ENCODE data around the gene SLC2A6. TPM values are rescaled to one million over a fixed set of nuclear protein-coding genes. Genes with fewer than 3 reads are reported as not detected.

Gene SLC2A6
- total RNA-seq, 1 experiment from 2014 or later = 10.7 TPM

GRCh38 chr9:133490201-133490681, 11.3 kb upstream of the SLC2A6 start:
- H3K4me1 ChIP-seq (ENCODE audit: control insufficient read depth in 1 of 2, insufficient read depth in 2 of 2, low read length in 2 of 2) = peaks cover 8 to 14% of the 10 kb centered on the region in 2 experiments; a peak in 3 of 4 replicates
- CTCF ChIA-PET = interaction anchor here (0.6 kb wide), 1 partner anchor 161 kb away, joined by 3 read pairs; no protein-coding TSS in a partner anchor
- no peaks in the 10 kb centered on the region for H3K36me3 ChIP-seq (ENCODE audit: control insufficient read depth in 1 of 2, insufficient read depth in 2 of 2, low read length in 2 of 2)
- no peak overlapping the region for H2AFZ ChIP-seq (ENCODE audit: low read depth, low read length, poor library complexity, severe bottlenecking)
- H3K79me2 ChIP-seq (ENCODE audit: insufficient read depth, low read length) = no peaks in the 10 kb centered on the region
- no TSS peak for BruUV-seq (replicated peaks)
- no peaks in the 10 kb centered on the region for H3K9me3 ChIP-seq (ENCODE audit: control insufficient read depth in 1 of 2, insufficient read depth in 1 of 2, low read depth in 1 of 2, low read length in 2 of 2)
- no peaks in the 10 kb centered on the region for H3K9me2 ChIP-seq (ENCODE audit: insufficient read depth)
- H4K20me1 ChIP-seq (ENCODE audit: insufficient read depth) = no peaks in the 10 kb centered on the region
- intact Hi-C loops (cut with micrococcal nuclease) = no loop called here
- ATAC-seq (no peak), DNase-seq (ENCODE audit: low read depth, low spot score) (no peak)
- TF ChIP-seq JUND (IDR thresholded peaks at IDR 0.05) (no peak), RAD21 (IDR thresholded peaks at IDR 0.05; ENCODE audit: low read depth) (peak; percentile 11; the same call in 1 of the 2 replicates)
- no peak overlapping the region for H3K4me3 ChIP-seq (replicated peaks in 1 of 2; ENCODE audit: low read depth in 1 of 2, low read length in 2 of 2)
- H3K9ac ChIP-seq (ENCODE audit: low read length) = no peak overlapping the region
- no peaks in the 10 kb centered on the region for H3K27me3 ChIP-seq (ENCODE audit: insufficient read depth, low read length)
- H3K4me2 ChIP-seq (ENCODE audit: low read length) = no peak overlapping the region
- no peak overlapping the region for H3K27ac ChIP-seq (ENCODE audit: low read depth, low read length)
- POLR2A ChIA-PET = no interaction called here
- RAD21 ChIA-PET (ENCODE audit: low non-redundant PET in 1 of 2, low total read pairs in 2 of 2, uncharacterized antibody in 2 of 2, unreplicated experiment in 2 of 2) = interaction anchor here in 1 of 2 experiments (0.6 kb wide), 1 partner anchor 20 kb away, joined by 3 read pairs; no protein-coding TSS in a partner anchor

- intact Hi-C loops (cut with micrococcal nuclease) = loop anchor here (5.0 kb wide), 2 partner anchors 132 to 152 kb away; partner anchors contain the start of genes SURF1, SURF2 and SURF6
- H3K36me3 ChIP-seq (ENCODE audit: control insufficient read depth in 1 of 2, insufficient read depth in 2 of 2, low read length in 2 of 2) = no peaks in the 10 kb centered on the region
- H3K9me3 ChIP-seq (ENCODE audit: control insufficient read depth in 1 of 2, insufficient read depth in 1 of 2, low read depth in 1 of 2, low read length in 2 of 2) = no peaks in the 10 kb centered on the region
- no peaks in the 10 kb centered on the region for H3K79me2 ChIP-seq (ENCODE audit: insufficient read depth, low read length)
- no peaks in the 10 kb centered on the region for H4K20me1 ChIP-seq (ENCODE audit: insufficient read depth)
- no peak overlapping the region for H3K27ac ChIP-seq (ENCODE audit: low read depth, low read length)
- H3K9me2 ChIP-seq (ENCODE audit: insufficient read depth) = no peaks in the 10 kb centered on the region
- CTCF ChIA-PET = no interaction called here
- BruUV-seq (replicated peaks) = no TSS peak
- peaks cover 15 to 21% of the 10 kb centered on the region in 2 experiments; a peak in 3 of 4 replicates for H3K4me1 ChIP-seq (ENCODE audit: control insufficient read depth in 1 of 2, insufficient read depth in 2 of 2, low read length in 2 of 2)
- H3K4me2 ChIP-seq (ENCODE audit: low read length) = no peak overlapping the region
- no peak overlapping the region for H3K9ac ChIP-seq (ENCODE audit: low read length)
- POLR2A ChIA-PET = no interaction called here
- no peaks in the 10 kb centered on the region for H3K27me3 ChIP-seq (ENCODE audit: insufficient read depth, low read length)
- H2AFZ ChIP-seq (ENCODE audit: low read depth, low read length, poor library complexity, severe bottlenecking) = no peak overlapping the region
- DNase-seq (ENCODE audit: low read depth, low spot score) = no peak
- no peak for ATAC-seq
- RAD21 ChIA-PET (ENCODE audit: low non-redundant PET in 1 of 2, low total read pairs in 2 of 2, uncharacterized antibody in 2 of 2, unreplicated experiment in 2 of 2) = no interaction called here
- H3K4me3 ChIP-seq (replicated peaks in 1 of 2; ENCODE audit: low read depth in 1 of 2, low read length in 2 of 2) = no peak overlapping the region
- no peak for TF ChIP-seq FOSL1 (IDR thresholded peaks at IDR 0.05; ENCODE audit: low read depth)
- no peak for TF ChIP-seq REST (IDR thresholded peaks at IDR 0.05; ENCODE audit: low read depth)
- no peak for TF ChIP-seq YY1 (IDR thresholded peaks at IDR 0.05; ENCODE audit: extremely low read depth, insufficient replicate concordance, low read depth, low read length)
- no peak for TF ChIP-seq ATF3 (IDR thresholded peaks at IDR 0.05)
- no peak for TF ChIP-seq ZFX (IDR thresholded peaks at IDR 0.05)
- no peak for TF ChIP-seq TCF7L2 (IDR thresholded peaks at IDR 0.05; ENCODE audit: borderline replicate concordance, extremely low read depth, insufficient read depth, insufficient read length)
- TF ChIP-seq EGR1 (IDR thresholded peaks at IDR 0.05; ENCODE audit: low read depth) = no peak
- no peak for TF ChIP-seq EZH2phosphoT487 (IDR thresholded peaks at IDR 0.05; ENCODE audit: borderline replicate concordance)
- no peak for TF ChIP-seq SP1 (IDR thresholded peaks at IDR 0.05; ENCODE audit: low read depth)
- no peak for TF ChIP-seq CTCF (IDR thresholded peaks at IDR 0.05 in 2 of 3, conservative IDR thresholded peaks at IDR 0.05 in 1 of 3; ENCODE audit: borderline replicate concordance in 1 of 3, insufficient read depth in 1 of 3, low read depth in 2 of 3, low read length in 2 of 3)
- TF ChIP-seq CBX3 (IDR thresholded peaks at IDR 0.05; ENCODE audit: low read depth) = no peak
Observed at GRCh38 chr9:133489253-133490190, 10.6 kb upstream of the SLC2A6 start.

All from HCT116 (cell line).